Right lobe of liver (tissue), 6 donors: ENCODE results near the gene CELF2. TPM values are rescaled to one million over a fixed set of nuclear protein-coding genes. Genes with fewer than 3 reads are reported as not detected.

ENCODE experiments used
- ATAC-seq, 4 donors: fragments of 200-7000 bp; cut with Tn5 transposase; one replicate each; pipeline ENCODE4 v1.9.1; 2020; ENCODE audit warnings: mild to moderate bottlenecking in 4 of 4, moderate library complexity in 4 of 4
- DNase-seq, 3 donors: peaks; one replicate each; pipeline ENCODE4 v3.0.0-alpha.2; 2020
- H3K27ac ChIP-seq, 3 donors: fragments of 200-600 bp; one replicate each; pipeline ENCODE4 v1.8.0; 2022
- H3K27me3 ChIP-seq, 2 donors: fragments of 200-600 bp; one replicate each; pipeline ENCODE4 v1.8.0; 2022
- H3K36me3 ChIP-seq, 4 donors: fragments of 200-600 bp; sonication (generic) in 1 of 4; one replicate each; pipeline versions ENCODE4 v1.5.1 to v1.8.0; 2017 to 2022; ENCODE audit warnings: control low read depth in 1 of 4
- H3K4me1 ChIP-seq, 4 donors: fragments of 200-600 bp; sonication (generic) in 1 of 4; one replicate each; pipeline versions ENCODE4 v1.5.1 to v1.8.0; 2017 to 2022; ENCODE audit warnings: control low read depth in 1 of 4
- H3K4me3 ChIP-seq, 3 donors: fragments of 200-600 bp; one replicate each; pipeline ENCODE4 v1.8.0; 2022
- H3K9me3 ChIP-seq, 4 donors: fragments of 200-600 bp; sonication (generic) in 1 of 4; one replicate each; pipeline versions ENCODE4 v1.5.1 to v1.8.0; 2017 to 2022; ENCODE audit warnings: control low read depth in 1 of 4
- POLR2A ChIP-seq: fragments of 450-650 bp; IDR thresholded peaks from one replicate; pipeline ENCODE4 v1.6.1; 2017; ENCODE audit warnings: antibody characterized with exemption, mild to moderate bottlenecking
- WGBS: methylation state at CpG from one replicate; pipeline ENCODE4 v1.1.6; 2018; ENCODE audit warnings: low coverage, low lambda C conversion rate; ENCODE audit not compliant: insufficient coverage; ENCODE audit errors: missing lambda C conversion rate; 5-methylcytosine and 5-hydroxymethylcytosine counted together
- intact Hi-C, 2 donors: fragments of 100-400 bp; cut with DNase I; formaldehyde crosslinking; loops; one replicate each; pipeline versions ENCODE4 v1.11.2 to v1.14.1; 2022
- total RNA-seq, 6 experiments: library from RNA; depleted of rRNA in 2 of 6; stranded (reverse); fragments of >200 nt in 2 of 6; fragmentation: NEBNext Ultra II Directional in 3 of 6; extraction: Animal tissue kit (Norgen Biotek cat#: 25700) in 3 of 6; gene quantifications; one replicate each; pipeline versions ENCODE4 v1.1.0 to v1.2.4, GENCODE V29; 2016 to 2023
- TF ChIP-seq, protein P1 (sequence below), 4 donors: fragments of 200-600 bp in 3 of 4; fragments of 450-650 bp in 1 of 4; IDR thresholded peaks; one replicate each; pipeline versions ENCODE4 v1.5.1 to v1.8.0; 2016 to 2022; ENCODE audit warnings: antibody characterized with exemption in 4 of 4, mild to moderate bottlenecking in 2 of 4
- donor health status: DM: no; HTN: yes; CAD: no.
- donor health status: DM: no; HTN: no; CAD: no.
- donor health status: DM: no; HTN: no; CAD: no.
- donor health status: DM: no; HTN: yes; CAD: no.
- donor health status: DM: no; HTN: yes; CAD: no.

CELF2 gene
- total RNA-seq, 6 experiments from 2014 or later, result 2.4 to 6.2 (median 3.7) TPM

DNA sequence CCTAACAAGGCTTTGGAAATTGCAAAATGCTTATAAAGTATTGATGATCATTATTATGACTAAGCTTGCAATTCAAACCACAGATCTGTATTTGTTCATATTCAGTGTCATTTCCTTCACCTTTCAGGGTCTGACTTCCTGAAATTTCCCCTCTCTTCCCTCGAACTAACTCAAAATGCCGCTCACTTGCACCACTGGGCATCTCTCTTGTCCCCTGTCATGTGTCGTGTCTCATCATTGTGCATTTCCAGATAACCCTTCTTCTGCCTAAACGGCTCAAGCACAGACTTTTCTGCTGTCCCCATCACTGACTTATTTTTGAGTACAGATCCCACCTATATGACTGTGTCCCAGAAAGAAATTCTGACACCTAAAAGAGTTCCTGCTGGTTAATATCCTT, 41.0 kb upstream of the CELF2 start:
- H3K9me3 ChIP-seq, result no peaks in the 10 kb centered on the region
- H3K4me1 ChIP-seq, result no peaks in the 10 kb centered on the region
- H3K36me3 ChIP-seq, result no peaks in the 10 kb centered on the region
- no peaks in the 10 kb centered on the region for H3K27me3 ChIP-seq
- no peak for TF ChIP-seq POLR2A
- TF ChIP-seq, protein P1, sequence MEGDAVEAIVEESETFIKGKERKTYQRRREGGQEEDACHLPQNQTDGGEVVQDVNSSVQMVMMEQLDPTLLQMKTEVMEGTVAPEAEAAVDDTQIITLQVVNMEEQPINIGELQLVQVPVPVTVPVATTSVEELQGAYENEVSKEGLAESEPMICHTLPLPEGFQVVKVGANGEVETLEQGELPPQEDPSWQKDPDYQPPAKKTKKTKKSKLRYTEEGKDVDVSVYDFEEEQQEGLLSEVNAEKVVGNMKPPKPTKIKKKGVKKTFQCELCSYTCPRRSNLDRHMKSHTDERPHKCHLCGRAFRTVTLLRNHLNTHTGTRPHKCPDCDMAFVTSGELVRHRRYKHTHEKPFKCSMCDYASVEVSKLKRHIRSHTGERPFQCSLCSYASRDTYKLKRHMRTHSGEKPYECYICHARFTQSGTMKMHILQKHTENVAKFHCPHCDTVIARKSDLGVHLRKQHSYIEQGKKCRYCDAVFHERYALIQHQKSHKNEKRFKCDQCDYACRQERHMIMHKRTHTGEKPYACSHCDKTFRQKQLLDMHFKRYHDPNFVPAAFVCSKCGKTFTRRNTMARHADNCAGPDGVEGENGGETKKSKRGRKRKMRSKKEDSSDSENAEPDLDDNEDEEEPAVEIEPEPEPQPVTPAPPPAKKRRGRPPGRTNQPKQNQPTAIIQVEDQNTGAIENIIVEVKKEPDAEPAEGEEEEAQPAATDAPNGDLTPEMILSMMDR (IDR thresholded peaks at IDR 0.05), result no peak
- no peak overlapping the region for H3K27ac ChIP-seq
- 38% methylated on average over 4 of the region's 4 CpGs for WGBS
- no peak for ATAC-seq
- DNase-seq, result no peak
- intact Hi-C loops, result no loop called here
- H3K4me3 ChIP-seq, result no peak overlapping the region

DNA sequence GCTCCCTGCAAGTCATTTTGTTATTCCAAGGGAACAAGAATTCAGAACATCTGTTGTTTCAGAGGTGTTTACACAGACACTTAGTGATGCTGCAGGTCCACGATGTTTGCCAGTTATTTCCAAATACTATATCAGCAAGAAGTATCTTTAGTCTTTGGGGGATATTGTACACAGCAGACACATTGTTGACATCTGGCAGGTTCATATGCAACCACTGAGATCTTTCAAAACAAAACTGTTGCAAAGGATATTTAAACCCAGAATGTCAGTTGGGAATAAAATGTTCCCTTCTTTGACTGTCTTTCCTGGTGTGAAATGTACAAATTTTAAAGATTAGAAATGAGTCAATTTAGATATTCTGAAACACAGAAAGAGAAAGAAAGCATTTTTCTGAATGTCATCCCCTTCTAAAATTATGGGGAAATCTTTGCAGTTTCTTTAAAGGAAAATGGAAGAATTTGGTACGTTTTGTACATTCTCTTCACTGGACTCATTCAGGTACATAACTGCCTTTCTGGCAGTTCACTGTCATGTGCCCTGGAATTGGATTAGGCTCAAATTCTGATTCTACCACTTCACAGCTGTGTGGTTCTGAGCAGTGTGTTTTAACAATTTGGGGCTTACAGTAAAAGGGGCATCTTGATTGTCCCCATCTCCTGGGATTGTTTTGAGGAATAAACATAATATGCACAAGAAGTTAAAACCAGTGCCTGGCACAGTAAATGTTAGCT, 40.3 kb upstream of the CELF2 start:
- no peaks in the 10 kb centered on the region for H3K4me1 ChIP-seq
- intact Hi-C loops, result no loop called here
- 27% methylated on average over 2 of the region's 2 CpGs for WGBS
- no peaks in the 10 kb centered on the region for H3K27me3 ChIP-seq
- no peaks in the 10 kb centered on the region for H3K36me3 ChIP-seq
- no peaks in the 10 kb centered on the region for H3K9me3 ChIP-seq
- DNase-seq (no peak), ATAC-seq (no peak)
- TF ChIP-seq POLR2A, result no peak
- TF ChIP-seq, protein P1 (IDR thresholded peaks at IDR 0.05), result no peak
- H3K27ac ChIP-seq, result no peak overlapping the region
- no peak overlapping the region for H3K4me3 ChIP-seq

DNA sequence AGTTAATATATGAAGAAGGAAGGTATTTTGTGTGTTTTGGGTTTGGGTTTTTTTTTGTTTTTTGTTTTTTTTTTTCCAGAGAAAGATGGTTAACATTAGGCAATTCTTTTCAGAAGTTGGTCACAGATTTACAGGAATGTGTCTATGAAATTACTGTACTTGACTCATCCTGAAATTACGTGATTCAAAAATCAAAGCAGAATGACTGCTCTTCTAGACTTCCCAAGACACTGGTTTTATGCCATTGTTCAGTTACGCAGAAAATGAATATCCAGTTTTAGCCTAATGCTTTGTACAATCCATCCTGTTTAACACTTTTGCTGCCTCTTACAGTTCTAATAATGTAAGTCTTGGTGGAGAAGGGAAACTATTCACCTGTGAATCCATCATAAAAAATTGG, 39.7 kb upstream of the CELF2 start:
- intact Hi-C loops, result no loop called here
- ATAC-seq, result no peak
- TF ChIP-seq, protein P1 (IDR thresholded peaks at IDR 0.05), result no peak
- no peak for TF ChIP-seq POLR2A
- no peak overlapping the region for H3K27ac ChIP-seq
- H3K36me3 ChIP-seq, result no peaks in the 10 kb centered on the region
- H3K4me3 ChIP-seq, result no peak overlapping the region
- no peaks in the 10 kb centered on the region for H3K9me3 ChIP-seq
- H3K27me3 ChIP-seq, result no peaks in the 10 kb centered on the region
- H3K4me1 ChIP-seq, result no peaks in the 10 kb centered on the region
- DNase-seq, result no peak
- WGBS, result 67% methylated on average over 2 of the region's 2 CpGs

DNA sequence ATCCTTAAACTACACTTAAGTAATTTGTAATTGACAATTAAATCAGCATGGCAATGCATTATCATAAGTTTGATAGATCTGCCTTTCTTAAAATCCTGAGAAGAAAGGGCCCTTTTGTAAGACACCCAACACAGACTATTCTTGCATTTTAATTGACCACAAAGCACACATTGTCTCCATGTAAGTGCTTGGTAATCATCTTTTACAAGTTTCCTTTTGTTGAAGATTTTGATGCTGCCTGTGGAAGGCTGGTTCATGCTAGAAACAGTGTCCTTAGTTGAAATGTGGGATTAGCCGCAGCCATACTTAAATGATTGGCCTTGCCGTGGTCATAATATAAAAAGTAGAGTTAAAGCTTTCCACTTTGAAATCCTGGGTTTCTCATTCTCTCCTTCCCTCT, 32.3 kb upstream of the CELF2 start:
- H3K4me1 ChIP-seq, result no peaks in the 10 kb centered on the region
- H3K36me3 ChIP-seq, result no peaks in the 10 kb centered on the region
- no peak overlapping the region for H3K4me3 ChIP-seq
- TF ChIP-seq POLR2A, result no peak
- TF ChIP-seq, protein P1 (IDR thresholded peaks at IDR 0.05), result no peak
- 80% methylated on average over 1 of the region's 2 CpGs for WGBS
- H3K27me3 ChIP-seq, result no peaks in the 10 kb centered on the region
- intact Hi-C loops, result no loop called here
- DNase-seq, result no peak
- ATAC-seq, result no peak
- no peak overlapping the region for H3K27ac ChIP-seq
- H3K9me3 ChIP-seq, result no peaks in the 10 kb centered on the region
